T47D (cell line): Measurements from ENCODE around the gene PRRT1B.

Experiments used
- DNase-seq, 2 experiments: peaks; one replicate each; pipeline versions ENCODE4 v3.0.0 to v3.0.0-alpha.2; 2011 to 2012; ENCODE audit warnings: low read depth in 1 of 2, low spot score in 1 of 2
- JUND ChIP-seq: IDR thresholded peaks from 2 replicates; pipeline ENCODE4 v1.6.1; 2012; ENCODE audit warnings: low read depth
- in situ Hi-C: cut with HindIII; loops from 2 replicates; pipeline ENCODE4 v1.10.0; 2016; ENCODE audit warnings: low sequenced_read_pairs, low pct_unique_long_range_greater_than_20kb

PRRT1B gene

DNA sequence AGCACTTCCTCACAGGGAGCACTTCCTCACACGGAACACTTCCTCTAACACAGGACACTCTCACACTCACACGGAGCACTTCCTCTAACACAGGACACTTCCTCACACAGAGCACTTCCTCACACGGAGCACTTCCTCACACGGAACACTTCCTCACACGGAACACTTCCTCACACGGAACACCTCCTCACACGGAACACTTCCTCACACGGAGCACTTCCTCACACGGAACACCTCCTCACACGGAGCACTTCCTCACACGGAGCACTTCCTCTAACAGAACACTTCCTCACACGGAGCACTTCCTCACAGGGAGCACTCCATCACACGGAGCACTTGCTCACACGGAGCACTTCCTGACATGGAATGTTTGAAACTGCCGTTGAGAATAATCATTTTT is 29.2 kb upstream of the PRRT1B start:
- DNase-seq: no peak

DNA sequence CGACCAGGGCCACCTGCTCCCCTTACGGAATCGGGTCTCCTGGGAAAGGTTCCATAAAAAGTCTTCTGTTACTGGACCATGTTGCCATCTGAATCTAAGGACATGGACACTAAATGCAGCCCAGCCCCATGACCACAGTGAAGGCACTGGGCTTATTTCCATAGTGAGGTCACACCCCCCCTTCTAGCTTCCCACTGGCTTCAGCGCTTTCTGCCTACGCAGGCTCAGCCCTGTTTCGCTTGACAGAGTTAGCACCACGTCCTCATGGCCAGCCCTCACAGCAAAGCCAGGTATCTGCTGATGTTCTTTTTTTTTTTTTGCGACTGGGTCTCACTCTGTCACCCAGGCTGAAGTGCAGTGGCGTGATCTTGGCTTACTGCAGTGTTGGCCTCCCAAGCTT is 28.4 kb upstream of the PRRT1B start:
- DNase-seq: no peak
- no peak for TF ChIP-seq JUND
- in situ Hi-C loops: no loop called here

More for the DNA sequence above, 29.2 kb upstream of the PRRT1B start:
- TF ChIP-seq JUND: no peak
- in situ Hi-C loops: no loop called here

DNA sequence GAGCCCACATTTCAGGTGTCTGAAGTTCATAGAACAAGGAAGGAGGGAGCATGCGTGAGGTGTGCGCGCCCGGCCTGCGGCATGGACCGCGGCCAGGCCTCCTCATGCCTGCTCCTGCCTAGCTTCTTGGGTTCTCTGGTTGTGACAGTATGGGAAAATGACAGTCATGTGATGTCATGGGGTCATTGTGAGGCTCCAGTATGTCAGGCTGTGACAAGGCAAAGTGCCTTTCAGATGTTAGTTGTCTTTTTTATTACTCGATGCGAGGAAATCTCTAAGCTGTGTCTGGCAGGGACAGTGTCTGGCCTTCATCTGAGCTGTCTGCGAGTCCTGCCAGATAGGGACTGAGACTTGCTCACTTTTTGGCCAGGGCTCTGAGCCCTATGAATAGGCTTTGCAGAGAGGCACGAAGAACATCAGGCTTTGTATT is 27.5 kb upstream of the PRRT1B start:
- in situ Hi-C loops: no loop called here
- TF ChIP-seq JUND: no peak
- no peak for DNase-seq

DNA sequence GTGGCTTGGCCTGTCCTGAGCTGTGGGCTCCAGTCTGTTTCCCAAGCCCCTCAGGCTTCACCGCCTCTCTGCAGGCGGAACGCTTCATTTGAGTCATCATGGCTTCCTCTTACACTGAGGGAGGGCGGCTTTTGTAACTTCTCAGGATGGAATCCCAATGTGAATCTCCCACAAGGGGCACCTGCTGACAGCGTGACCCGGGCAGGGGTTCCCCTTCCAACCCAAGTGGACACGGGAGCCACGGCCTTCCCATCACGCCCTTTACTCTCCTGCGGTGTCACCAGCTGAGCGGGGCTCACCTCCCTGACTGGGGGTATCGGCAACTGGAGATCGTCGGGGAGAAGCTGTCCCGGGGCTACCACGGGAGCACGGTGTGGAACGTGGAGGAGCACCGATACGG is 26.8 kb upstream of the PRRT1B start:
- TF ChIP-seq JUND: no peak
- in situ Hi-C loops: no loop called here
- DNase-seq: no peak

DNA sequence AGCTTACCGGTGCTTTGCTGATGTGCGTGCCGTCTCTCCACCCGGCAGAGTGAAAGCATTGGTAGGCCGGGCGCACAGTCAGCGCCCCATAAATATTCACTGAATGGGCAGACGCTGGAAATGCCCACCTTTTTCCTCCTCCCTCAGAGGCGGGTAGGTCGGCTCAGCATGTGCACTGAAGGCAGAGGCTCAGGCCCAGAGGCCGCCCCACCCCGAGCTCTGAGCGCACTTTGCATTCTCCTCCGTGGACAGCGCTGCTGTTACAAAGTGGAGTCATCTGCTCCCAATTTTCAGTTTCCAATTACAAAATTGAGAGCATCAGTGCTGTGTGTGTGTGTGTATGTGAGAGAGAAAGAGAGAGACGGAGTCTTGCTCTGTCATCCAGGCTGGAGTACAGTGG is 24.8 kb upstream of the PRRT1B start:
- no peak for TF ChIP-seq JUND
- DNase-seq: no peak
- in situ Hi-C loops: no loop called here

DNA sequence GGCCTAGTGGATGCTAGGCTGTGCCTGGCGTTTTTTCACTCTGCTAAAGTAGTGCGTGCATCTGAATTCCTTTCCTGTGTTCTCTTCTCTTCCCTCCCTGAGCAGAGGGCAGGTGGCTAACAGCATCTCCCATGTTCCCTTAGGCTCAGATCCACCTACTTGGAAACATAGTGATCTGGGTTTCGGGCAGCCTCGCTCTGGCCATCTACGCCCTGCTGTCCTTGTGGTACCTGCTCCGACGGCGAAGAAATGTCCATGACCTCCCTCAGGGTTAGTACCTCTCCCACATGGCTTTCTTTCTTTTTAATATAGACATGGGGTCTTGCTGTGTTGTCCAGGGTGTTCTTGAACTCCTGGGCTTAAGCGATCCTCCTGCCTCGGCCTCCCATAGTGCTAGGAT is 24.1 kb upstream of the PRRT1B start:
- TF ChIP-seq JUND: no peak
- in situ Hi-C loops: no loop called here
- no peak for DNase-seq

DNA sequence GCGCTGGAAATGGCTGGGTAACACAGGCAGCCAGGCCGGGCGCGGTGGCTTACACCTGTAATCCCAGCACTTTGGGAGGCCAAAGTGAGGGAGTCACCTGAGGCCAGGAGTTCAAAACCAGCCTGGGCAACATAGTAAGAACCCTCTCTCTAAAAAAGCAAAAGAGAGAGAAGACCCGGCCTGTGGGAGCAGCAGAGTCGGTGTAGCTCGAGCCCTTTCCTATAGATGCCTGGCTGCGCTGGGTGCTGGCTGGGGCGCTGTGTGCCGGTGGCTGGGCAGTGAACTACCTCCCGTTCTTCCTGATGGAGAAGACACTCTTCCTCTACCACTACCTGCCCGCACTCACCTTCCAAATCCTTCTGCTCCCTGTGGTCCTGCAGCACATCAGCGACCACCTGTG is 23.5 kb upstream of the PRRT1B start:
- TF ChIP-seq JUND: no peak
- DNase-seq: no peak
- in situ Hi-C loops: no loop called here

DNA sequence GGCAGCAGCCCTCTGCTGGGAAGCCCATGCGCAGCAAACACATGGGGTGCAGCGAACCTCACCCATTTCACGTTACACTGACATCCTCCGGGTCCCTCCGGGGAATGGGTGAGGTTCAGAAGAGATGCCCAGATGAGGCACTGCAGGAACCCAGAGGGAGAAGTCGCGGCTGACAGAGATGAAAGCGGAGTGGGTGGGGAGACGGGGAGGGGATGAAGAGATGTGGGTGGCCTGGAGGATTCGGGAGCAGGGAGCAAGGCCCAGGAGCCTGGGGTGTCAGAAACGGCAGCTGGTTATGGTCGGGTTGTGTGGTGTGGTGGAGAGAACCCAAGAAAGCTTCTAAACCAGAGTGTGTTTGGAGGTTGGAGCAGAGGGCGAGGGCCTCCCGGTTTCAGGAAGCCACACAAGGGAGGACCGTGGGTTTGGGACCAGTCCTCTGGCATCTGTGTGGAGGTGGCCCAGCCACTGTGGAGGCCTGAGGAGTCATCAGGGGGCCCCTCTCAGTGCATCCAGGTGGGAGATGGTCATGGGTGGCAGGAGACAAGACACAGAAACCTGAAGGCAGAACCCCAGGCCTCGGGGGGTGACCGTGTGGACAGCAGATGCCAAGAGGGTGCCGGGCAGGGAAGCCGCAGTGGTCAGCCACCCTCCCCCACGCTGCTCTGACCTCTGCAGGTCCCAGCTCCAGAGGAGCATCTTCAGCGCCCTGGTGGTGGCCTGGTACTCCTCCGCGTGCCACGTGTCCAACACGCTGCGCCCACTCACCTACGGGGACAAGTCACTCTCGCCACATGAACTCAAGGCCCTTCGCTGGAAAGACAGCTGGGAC is 22.9 kb upstream of the PRRT1B start:
- DNase-seq: no peak
- no peak for TF ChIP-seq JUND
- in situ Hi-C loops: no loop called here

DNA sequence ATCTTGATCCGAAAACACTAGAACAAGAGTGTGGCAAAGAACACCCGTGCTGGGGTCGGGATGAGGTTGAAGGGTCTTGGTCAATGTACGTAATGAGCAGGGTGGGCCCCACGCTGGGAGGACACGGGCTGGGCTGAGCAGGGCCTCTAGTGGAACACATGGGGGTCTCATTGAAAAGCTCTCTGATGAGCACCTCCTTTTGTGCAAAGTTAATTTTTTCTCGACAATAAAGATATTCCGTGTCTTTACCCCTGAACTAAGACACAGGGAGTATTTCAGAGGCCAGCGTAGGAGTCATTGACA is 22.3 kb upstream of the PRRT1B start:
- in situ Hi-C loops: no loop called here

DNA sequence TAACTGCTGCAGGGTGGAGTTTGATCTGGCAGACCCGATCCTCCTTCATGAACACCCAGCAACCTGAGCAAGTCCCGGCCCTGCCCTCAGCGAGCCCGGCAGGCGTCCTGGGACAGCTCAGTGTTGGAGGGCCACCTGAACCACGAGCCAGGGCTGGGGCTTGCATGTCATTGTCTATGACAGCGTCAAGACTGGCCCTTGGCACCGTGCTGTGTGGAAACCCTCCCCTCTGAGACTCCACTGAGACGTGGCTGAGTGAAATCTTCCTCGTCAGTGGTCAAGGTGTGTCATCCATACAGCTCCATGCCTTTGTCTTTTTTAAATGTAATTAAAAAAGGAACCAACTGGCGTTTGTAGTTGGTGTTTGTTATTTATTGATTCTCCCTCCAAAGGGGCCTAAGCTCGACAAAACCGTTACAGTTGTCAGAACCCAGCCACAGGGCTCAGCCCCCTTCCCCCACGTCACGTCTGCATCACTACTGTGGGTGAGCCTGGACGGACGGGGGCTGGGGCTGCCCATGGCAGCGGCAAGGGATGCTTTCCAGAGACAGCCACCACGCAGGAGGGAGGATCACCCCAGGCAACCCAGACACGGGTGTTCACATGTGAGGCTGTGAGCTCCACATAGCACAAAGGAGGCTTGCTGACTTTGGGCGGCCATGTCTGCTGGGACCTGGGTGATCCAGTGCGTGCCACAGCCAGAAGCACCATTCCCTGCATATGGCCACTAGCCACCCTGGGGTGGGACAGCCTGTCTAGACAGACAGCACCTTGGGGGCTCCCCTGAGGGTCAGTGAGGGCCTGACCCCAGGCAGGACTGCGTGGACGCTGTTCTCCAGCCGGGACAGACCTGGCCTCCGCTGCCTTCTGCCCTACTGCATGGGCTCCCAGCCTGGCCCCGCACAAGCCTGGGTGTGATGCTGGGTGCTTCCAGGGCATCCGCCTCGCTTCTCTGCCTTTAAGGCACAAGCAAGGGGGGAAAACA is 21.6 kb upstream of the PRRT1B start:
- in situ Hi-C loops: no loop called here
- DNase-seq: no peak
- no peak for TF ChIP-seq JUND

More for the DNA sequence above, 22.3 kb upstream of the PRRT1B start:
- DNase-seq: no peak
- TF ChIP-seq JUND: no peak

DNA sequence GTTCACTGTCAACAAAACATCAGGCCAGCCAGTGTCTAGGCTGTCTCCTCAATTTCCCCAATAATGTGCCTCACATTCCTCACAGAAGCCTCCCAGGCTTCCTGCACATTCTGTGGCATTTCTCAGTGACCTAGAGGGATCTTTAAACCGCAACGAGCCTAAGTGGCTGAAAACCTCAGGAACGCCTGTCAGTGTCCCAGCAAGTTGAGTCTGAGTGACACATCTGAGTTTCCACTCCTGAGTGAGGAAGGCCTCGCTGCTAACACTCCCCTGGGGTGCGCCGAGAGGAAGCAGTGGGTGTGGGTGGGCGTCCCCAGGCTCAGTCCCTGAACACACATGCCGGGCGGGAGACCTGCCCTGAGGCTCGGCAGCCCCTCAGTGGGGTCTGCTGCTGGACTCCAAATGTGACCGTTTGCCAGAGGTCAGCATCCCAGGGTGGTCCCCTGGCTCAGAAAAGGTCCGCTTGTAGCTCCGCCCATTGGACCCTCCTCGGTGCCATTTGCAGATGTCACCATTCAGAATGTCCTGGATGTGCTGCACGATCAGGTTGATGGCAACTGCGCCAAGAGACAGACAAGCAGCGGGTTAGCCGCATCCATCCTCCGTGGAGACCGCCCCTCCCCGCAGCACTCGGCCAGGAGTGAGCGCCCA is 20.5 kb upstream of the PRRT1B start:
- in situ Hi-C loops: no loop called here
- TF ChIP-seq JUND: no peak
- no peak for DNase-seq

DNA sequence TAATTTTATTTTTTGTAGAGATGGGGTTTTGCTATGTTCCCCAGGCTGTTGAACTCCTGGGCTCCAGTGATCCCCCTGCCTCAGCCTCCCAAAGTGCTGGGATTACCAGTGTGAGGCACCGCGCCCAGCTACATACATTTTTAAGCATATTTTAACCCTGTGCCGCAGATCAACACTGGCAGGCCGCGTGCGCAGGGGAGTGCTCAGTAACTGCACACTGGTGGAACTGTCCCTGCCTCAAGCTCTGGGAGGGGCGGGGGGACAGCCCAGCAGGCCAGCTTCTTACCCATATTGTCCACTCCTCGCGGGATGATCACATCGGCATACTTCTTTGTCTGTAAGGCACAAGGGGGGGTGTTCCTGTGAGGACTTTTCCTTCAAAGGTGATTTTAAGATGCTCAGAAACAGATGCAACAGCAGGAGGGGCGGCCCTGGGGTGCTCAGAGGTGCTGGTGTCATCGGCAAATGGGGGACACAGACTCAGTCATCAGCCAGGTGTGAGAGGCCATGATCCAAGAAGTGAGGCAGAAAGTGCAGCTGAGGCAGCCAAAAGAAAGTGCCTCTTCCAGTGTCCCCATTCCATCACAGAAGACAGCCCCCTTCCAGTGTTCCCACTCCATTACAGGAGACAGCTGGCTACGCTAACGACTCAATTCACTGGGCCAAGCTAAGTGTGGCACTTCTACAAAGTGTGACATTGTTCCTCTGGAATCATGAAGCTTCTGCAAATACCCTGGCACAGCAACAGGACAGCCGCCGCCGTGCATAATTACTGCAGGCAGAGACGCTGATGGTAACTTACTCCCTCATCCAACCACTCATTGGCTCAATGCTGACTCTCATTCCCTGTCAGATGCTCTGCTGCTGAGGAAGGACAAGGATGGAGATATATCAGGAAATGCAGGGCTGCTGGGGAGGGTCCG is 19.4 kb upstream of the PRRT1B start:
- in situ Hi-C loops: no loop called here
- no peak for TF ChIP-seq JUND
- DNase-seq: no peak
